Parathyroid adenoma (tissue), 2 donors: ENCODE data around the gene TRABD2A.

Experiments used
- H2AFZ ChIP-seq: fragments of 300-600 bp; sonication (generic); one replicate; pipeline ENCODE4 v1.7.0; 2017; ENCODE audit warnings: antibody characterized with exemption, mild to moderate bottlenecking
- H3K27ac ChIP-seq: fragments of 300-600 bp; sonication (generic); one replicate; pipeline ENCODE4 v1.7.0; 2017
- H3K27me3 ChIP-seq: fragments of 300-600 bp; sonication (generic); one replicate; pipeline ENCODE4 v1.7.0; 2017; ENCODE audit warnings: low read length; ENCODE audit not compliant: control insufficient read depth, insufficient read depth
- H3K36me3 ChIP-seq: fragments of 300-600 bp; sonication (generic); one replicate; pipeline ENCODE4 v1.7.0; 2017; ENCODE audit warnings: low read length; ENCODE audit not compliant: control insufficient read depth, insufficient read depth
- H3K4me1 ChIP-seq: fragments of 300-600 bp; sonication (generic); one replicate; pipeline ENCODE4 v1.7.0; 2017; ENCODE audit warnings: control low read depth
- H3K4me2 ChIP-seq: fragments of 300-600 bp; sonication (generic); one replicate; pipeline ENCODE4 v1.7.0; 2017; ENCODE audit warnings: low read length
- H3K4me3 ChIP-seq: fragments of 300-600 bp; sonication (generic); one replicate; pipeline ENCODE4 v1.7.0; 2017; ENCODE audit warnings: low read depth, low read length
- H3K79me2 ChIP-seq: fragments of 300-600 bp; sonication (generic); one replicate; pipeline ENCODE4 v1.7.0; 2017; ENCODE audit warnings: control low read depth
- H3K9ac ChIP-seq: fragments of 300-600 bp; sonication (generic); one replicate; pipeline ENCODE4 v1.7.0; 2017; ENCODE audit warnings: mild to moderate bottlenecking
- H3K9me3 ChIP-seq: fragments of 300-600 bp; sonication (generic); one replicate; pipeline ENCODE4 v1.7.0; 2017; ENCODE audit warnings: low read length; ENCODE audit not compliant: control insufficient read depth
- CTCF ChIP-seq: fragments of 300-600 bp; sonication (generic); IDR thresholded peaks from one replicate; pipeline ENCODE4 v1.7.0; 2017; ENCODE audit warnings: antibody characterized with exemption, mild to moderate bottlenecking
- donor health status: primary hyperparathyroidism.

TRABD2A gene

GRCh38 chr2:84856787-84857186 lies 24.1 kb downstream of the TRABD2A start:
- Histone ChIP-seq H3K79me2 (no peaks in the 10 kb centered on the region), H3K4me3 (no peak overlapping the region), H3K4me1 (no peaks in the 10 kb centered on the region), H3K4me2 (no peak overlapping the region), H2AFZ (no peak overlapping the region), H3K9me3 (no peaks in the 10 kb centered on the region), H3K27ac (no peak overlapping the region), H3K9ac (no peak overlapping the region), H3K27me3 (no peaks in the 10 kb centered on the region), H3K36me3 (no peaks in the 10 kb centered on the region)
- no peak for TF ChIP-seq CTCF

- Histone ChIP-seq H3K4me2 (no peak overlapping the region), H3K9me3 (no peaks in the 10 kb centered on the region), H3K9ac (no peak overlapping the region), H3K27ac (no peak overlapping the region), H3K79me2 (no peaks in the 10 kb centered on the region), H3K4me3 (no peak overlapping the region), H3K4me1 (no peaks in the 10 kb centered on the region), H3K27me3 (no peaks in the 10 kb centered on the region), H3K36me3 (no peaks in the 10 kb centered on the region), H2AFZ (no peak overlapping the region)
- no peak for TF ChIP-seq CTCF
These were observed 25.2 kb downstream of the TRABD2A start for GRCh38 chr2:84855731-84856130.

- no peak overlapping the region for H3K27ac ChIP-seq
- H3K9me3 ChIP-seq, result no peaks in the 10 kb centered on the region
- no peak for TF ChIP-seq CTCF
- no peaks in the 10 kb centered on the region for H3K27me3 ChIP-seq
- H3K4me1 ChIP-seq, result no peaks in the 10 kb centered on the region
- H3K36me3 ChIP-seq, result no peaks in the 10 kb centered on the region
- H2AFZ ChIP-seq, result no peak overlapping the region
- H3K9ac ChIP-seq, result no peak overlapping the region
- H3K4me3 ChIP-seq, result no peak overlapping the region
- no peak overlapping the region for H3K4me2 ChIP-seq
- H3K79me2 ChIP-seq, result no peaks in the 10 kb centered on the region
These were observed 26.0 kb downstream of the TRABD2A start for GRCh38 chr2:84854850-84855249.

- no peaks in the 10 kb centered on the region for H3K79me2 ChIP-seq
- no peak overlapping the region for H3K4me3 ChIP-seq
- no peak overlapping the region for H3K27ac ChIP-seq
- H3K27me3 ChIP-seq, result no peaks in the 10 kb centered on the region
- H3K4me2 ChIP-seq, result no peak overlapping the region
- H3K36me3 ChIP-seq, result no peaks in the 10 kb centered on the region
- no peak overlapping the region for H2AFZ ChIP-seq
- TF ChIP-seq CTCF, result no peak
- H3K9me3 ChIP-seq, result no peaks in the 10 kb centered on the region
- no peak overlapping the region for H3K9ac ChIP-seq
- no peaks in the 10 kb centered on the region for H3K4me1 ChIP-seq
These were observed 29.0 kb downstream of the TRABD2A start for GRCh38 chr2:84851876-84852275.

- no peaks in the 10 kb centered on the region for H3K4me1 ChIP-seq
- no peaks in the 10 kb centered on the region for H3K27me3 ChIP-seq
- no peak for TF ChIP-seq CTCF
- H3K4me3 ChIP-seq, result no peak overlapping the region
- H2AFZ ChIP-seq, result no peak overlapping the region
- no peak overlapping the region for H3K9ac ChIP-seq
- H3K27ac ChIP-seq, result no peak overlapping the region
- no peaks in the 10 kb centered on the region for H3K9me3 ChIP-seq
- no peaks in the 10 kb centered on the region for H3K79me2 ChIP-seq
- no peaks in the 10 kb centered on the region for H3K36me3 ChIP-seq
- H3K4me2 ChIP-seq, result no peak overlapping the region
These were observed 30.4 kb downstream of the TRABD2A start for GRCh38 chr2:84850471-84850870.
